ENCODE data around the gene EFEMP2. TPM values are rescaled to one million over a fixed set of nuclear protein-coding genes. Genes with fewer than 3 reads are reported as not detected.
A peak's percentile ranks its signal among the peaks of the same experiment; 100 is the strongest.

EFEMP2 gene
- total RNA-seq, 2 experiments from 2014 or later: 17.1 to 18.0 TPM

DNA sequence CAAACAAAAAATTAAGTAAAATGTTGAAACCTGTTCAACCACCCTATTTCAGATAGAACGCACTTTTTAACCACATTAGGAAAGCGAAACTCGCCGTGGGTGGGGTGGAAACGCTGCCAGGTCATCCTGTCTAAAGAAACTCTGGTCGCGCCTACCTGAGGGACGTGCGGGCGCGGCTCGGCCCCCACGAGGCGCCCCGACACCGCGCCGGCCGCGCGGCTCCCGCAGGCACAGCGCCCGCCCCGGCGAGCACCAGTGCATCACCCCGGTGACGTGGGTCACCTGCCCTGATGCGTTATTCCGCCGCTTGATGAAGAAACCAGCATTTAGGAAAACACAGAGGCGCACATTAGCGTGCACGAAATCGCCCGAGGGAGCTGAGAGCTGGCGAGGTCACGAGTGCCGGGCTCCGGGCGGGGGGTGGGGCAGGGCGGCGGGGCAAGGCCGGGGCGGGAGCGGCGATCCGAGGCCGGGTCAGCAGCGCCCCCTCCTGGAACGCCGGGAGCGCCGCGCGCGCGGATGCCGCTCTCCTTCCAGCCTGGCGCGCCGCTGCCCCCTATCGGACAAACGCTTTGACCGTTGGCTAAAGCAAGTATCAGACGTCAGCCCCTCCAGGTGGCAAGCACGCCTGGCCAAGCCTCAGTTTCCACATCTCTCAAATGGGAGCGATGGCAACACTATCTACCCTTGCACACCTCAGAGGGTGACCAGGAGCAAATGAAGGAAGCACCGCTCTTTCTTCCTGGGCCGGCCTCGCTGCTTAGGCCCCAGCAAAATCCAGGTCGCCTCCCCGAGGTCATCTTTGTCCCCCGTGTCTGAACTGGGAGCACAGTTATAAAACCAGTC lies 54.5 kb downstream of the EFEMP2 start:
- intact Hi-C loops (cut with micrococcal nuclease): loop anchor here (2.0 to 5.0 kb wide), 2 partner anchors 37 to 106 kb away; partner anchors contain the start of genes AP5B1 and KAT5
- no peaks in the 10 kb centered on the region for H3K9me3 Mint-ChIP-seq
- peak overlapping the region; percentile 72 for H3K4me3 Mint-ChIP-seq
- TF ChIP-seq, protein P1, sequence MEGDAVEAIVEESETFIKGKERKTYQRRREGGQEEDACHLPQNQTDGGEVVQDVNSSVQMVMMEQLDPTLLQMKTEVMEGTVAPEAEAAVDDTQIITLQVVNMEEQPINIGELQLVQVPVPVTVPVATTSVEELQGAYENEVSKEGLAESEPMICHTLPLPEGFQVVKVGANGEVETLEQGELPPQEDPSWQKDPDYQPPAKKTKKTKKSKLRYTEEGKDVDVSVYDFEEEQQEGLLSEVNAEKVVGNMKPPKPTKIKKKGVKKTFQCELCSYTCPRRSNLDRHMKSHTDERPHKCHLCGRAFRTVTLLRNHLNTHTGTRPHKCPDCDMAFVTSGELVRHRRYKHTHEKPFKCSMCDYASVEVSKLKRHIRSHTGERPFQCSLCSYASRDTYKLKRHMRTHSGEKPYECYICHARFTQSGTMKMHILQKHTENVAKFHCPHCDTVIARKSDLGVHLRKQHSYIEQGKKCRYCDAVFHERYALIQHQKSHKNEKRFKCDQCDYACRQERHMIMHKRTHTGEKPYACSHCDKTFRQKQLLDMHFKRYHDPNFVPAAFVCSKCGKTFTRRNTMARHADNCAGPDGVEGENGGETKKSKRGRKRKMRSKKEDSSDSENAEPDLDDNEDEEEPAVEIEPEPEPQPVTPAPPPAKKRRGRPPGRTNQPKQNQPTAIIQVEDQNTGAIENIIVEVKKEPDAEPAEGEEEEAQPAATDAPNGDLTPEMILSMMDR (IDR thresholded peaks at IDR 0.05): peak; percentile 100
- ChIA-PET CTCF (interaction anchor here (0.7 to 9.4 kb wide), 36 partner anchors 9 to 194 kb away, joined by 3 to 235 read pairs (median 4); partner anchors contain the start of genes AP5B1, CCDC85B, CFL1 and FIBP), POLR2A (interaction anchor here (0.5 to 3.5 kb wide), 10 partner anchors 9 to 220 kb away, joined by 3 to 15 read pairs (median 4); partner anchors contain the start of genes AP5B1 and KAT5)
- peaks cover 17% of the 10 kb centered on the region for H3K4me1 Mint-ChIP-seq (ENCODE audit: low read depth)
- no peaks in the 10 kb centered on the region for H3K27me3 Mint-ChIP-seq
- ATAC-seq (peak; percentile 94), DNase-seq (peak; percentile 97)
- H3K27ac Mint-ChIP-seq: peak overlapping the region; percentile 82
- peaks cover 1% of the 10 kb centered on the region for H3K36me3 Mint-ChIP-seq (ENCODE audit: low read depth)

DNA sequence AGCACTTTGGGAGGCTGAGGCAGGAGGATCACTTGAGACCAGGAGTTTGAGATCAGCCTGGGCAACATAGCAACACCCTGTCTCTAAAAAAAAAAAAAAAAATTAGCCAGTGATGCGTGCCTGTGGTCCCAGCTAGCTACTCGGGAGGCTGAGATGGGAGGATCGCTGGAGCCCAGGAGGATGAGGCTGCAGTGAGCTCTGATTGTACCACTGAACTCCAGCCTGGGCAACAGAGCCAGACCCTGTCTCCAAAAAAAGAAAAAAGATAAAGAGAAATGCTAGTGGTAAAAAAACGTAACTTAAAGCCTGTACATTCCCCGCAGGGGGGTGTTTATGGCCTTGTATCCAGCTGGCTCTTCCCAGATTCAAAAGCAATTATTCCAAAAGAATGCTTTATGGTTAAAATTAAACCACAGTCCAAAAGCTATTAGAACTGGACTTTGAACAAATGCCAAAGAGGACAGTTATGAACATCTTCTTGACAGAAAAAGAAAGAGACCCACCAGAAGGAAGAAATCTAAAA lies 55.2 kb downstream of the EFEMP2 start:
- Mint-ChIP-seq H3K36me3 (ENCODE audit: low read depth) (peaks cover 1% of the 10 kb centered on the region), H3K4me1 (ENCODE audit: low read depth) (peaks cover 17% of the 10 kb centered on the region), H3K9me3 (no peaks in the 10 kb centered on the region), H3K27ac (peak overlapping the region; percentile 82), H3K27me3 (no peaks in the 10 kb centered on the region), H3K4me3 (peak overlapping the region; percentile 72)
- intact Hi-C loops (cut with micrococcal nuclease): loop anchor here (5.0 kb wide), 1 partner anchor 105 kb away; the partner anchor contains the start of gene KAT5
- ChIA-PET POLR2A (interaction anchor here (0.5 to 3.5 kb wide), 6 partner anchors 27 to 221 kb away, joined by 3 to 15 read pairs (median 6); partner anchors contain the start of genes AP5B1, KAT5 and RNASEH2C), CTCF (interaction anchor here (0.7 to 9.4 kb wide), 24 partner anchors 10 to 193 kb away, joined by 3 to 235 read pairs (median 8); partner anchors contain the start of genes AP5B1, CCDC85B, FIBP and KAT5)
- ATAC-seq (no peak), DNase-seq (peak; percentile 30)
- TF ChIP-seq, protein P1 (IDR thresholded peaks at IDR 0.05): no peak

DNA sequence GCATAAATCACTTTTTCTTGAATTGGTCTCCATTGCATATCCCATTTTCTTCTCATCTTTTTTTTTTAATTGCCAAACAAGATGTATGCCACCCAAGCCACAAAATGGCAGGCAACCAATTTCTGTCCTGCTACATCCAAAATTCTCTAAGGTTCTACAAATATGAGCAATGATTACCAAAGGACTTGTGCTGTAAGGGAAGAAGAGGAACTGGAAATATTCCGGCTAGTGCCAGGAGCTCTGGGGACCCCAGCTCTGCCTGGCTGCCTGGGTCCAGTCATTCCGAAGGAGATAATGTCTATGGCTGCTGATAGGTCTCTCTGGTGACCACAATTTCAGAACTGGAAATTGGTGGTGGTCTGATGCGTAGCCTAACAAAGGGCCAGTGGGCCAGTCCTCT lies 55.9 kb downstream of the EFEMP2 start:
- H3K27me3 Mint-ChIP-seq: no peaks in the 10 kb centered on the region
- H3K4me3 Mint-ChIP-seq: peak overlapping the region; percentile 72
- POLR2A ChIA-PET: interaction anchor here (1.1 to 3.5 kb wide), 3 partner anchors 26 to 97 kb away, joined by 5 to 15 read pairs (median 6); partner anchors contain the start of genes AP5B1 and RNASEH2C
- CTCF ChIA-PET: interaction anchor here (0.8 to 9.4 kb wide), 19 partner anchors 9 to 206 kb away, joined by 3 to 235 read pairs (median 7); partner anchors contain the start of genes AP5B1, CCDC85B, FIBP and KAT5
- intact Hi-C loops (cut with micrococcal nuclease): loop anchor here (5.0 kb wide), 1 partner anchor 104 kb away; the partner anchor contains the start of gene KAT5
- TF ChIP-seq, protein P1 (IDR thresholded peaks at IDR 0.05): no peak
- ATAC-seq (no peak), DNase-seq (no peak)
- peaks cover 17% of the 10 kb centered on the region for H3K4me1 Mint-ChIP-seq (ENCODE audit: low read depth)
- no peaks in the 10 kb centered on the region for H3K9me3 Mint-ChIP-seq
- H3K27ac Mint-ChIP-seq: peak overlapping the region; percentile 82
- peaks cover 1% of the 10 kb centered on the region for H3K36me3 Mint-ChIP-seq (ENCODE audit: low read depth)

Other genes with a start within 250 kb of the EFEMP2 start
- 100 to 1,000 TPM; 172 to 180 TPM for gene SIPA1, start 234.7 kb downstream of the EFEMP2 start, total RNA-seq
- gene RELA, start 209.9 kb downstream of the EFEMP2 start, total RNA-seq: 10 to 100 TPM; 65.6 to 72.5 TPM
- gene KAT5, start 160.5 kb downstream of the EFEMP2 start, total RNA-seq: 10 to 100 TPM; 67.7 to 71.8 TPM
- gene RNASEH2C, start 152.0 kb downstream of the EFEMP2 start, total RNA-seq: 100 to 1,000 TPM; 101 to 109 TPM
- 10 to 100 TPM; 30.9 to 31.1 TPM for gene AP5B1, start 91.8 kb downstream of the EFEMP2 start, total RNA-seq
- 1 to 10 TPM in 1 of 2 experiments, under 1 TPM in 1; 0.90 to 1.2 TPM for gene OVOL1, start 85.7 kb downstream of the EFEMP2 start, total RNA-seq
- gene SNX32, start 38.8 kb downstream of the EFEMP2 start, total RNA-seq: 1 to 10 TPM; 1.6 to 2.1 TPM
- 1,000 to 10,000 TPM; 1,059 to 1,062 TPM for gene CFL1, start 14.6 kb downstream of the EFEMP2 start, total RNA-seq
- 10 to 100 TPM; 54.7 to 60.2 TPM for gene MUS81, start 12.4 kb downstream of the EFEMP2 start, total RNA-seq
- gene CTSW, start 7.0 kb upstream of the EFEMP2 start, total RNA-seq: 100 to 1,000 TPM; 124 to 126 TPM
- gene FIBP, start 15.7 kb upstream of the EFEMP2 start, total RNA-seq: 10 to 100 TPM; 78.8 to 79.9 TPM
- 10 to 100 TPM; 68.8 to 72.4 TPM for gene CCDC85B, start 17.9 kb upstream of the EFEMP2 start, total RNA-seq
- 10 to 100 TPM in 1 of 2 experiments, 1 to 10 TPM in 1; 9.9 to 10.2 TPM for gene FOSL1, start 27.6 kb upstream of the EFEMP2 start, total RNA-seq
- 10 to 100 TPM; 26.2 to 26.3 TPM for gene C11orf68, start 46.3 kb upstream of the EFEMP2 start, total RNA-seq
- 100 to 1,000 TPM; 135 TPM for gene DRAP1, start 46.6 kb upstream of the EFEMP2 start, total RNA-seq
- not detected for gene TSGA10IP, start 72.7 kb upstream of the EFEMP2 start, total RNA-seq
- 10 to 100 TPM; 58.3 to 63.9 TPM for gene SART1, start 88.9 kb upstream of the EFEMP2 start, total RNA-seq
- 10 to 100 TPM; 44.4 to 45.6 TPM for gene EIF1AD, start 129.4 kb upstream of the EFEMP2 start, total RNA-seq
- gene BANF1, start 129.7 kb upstream of the EFEMP2 start, total RNA-seq: 100 to 1,000 TPM; 267 to 311 TPM
- gene CST6, start 139.2 kb upstream of the EFEMP2 start, total RNA-seq: under 1 TPM in 1 of 2 experiments, not detected in 1; 0.50 TPM
- not detected for gene CATSPER1, start 153.7 kb upstream of the EFEMP2 start, total RNA-seq
- gene GAL3ST3, start 176.4 kb upstream of the EFEMP2 start, total RNA-seq: 1 to 10 TPM in 1 of 2 experiments, under 1 TPM in 1; 0.51 to 1.0 TPM
- gene SF3B2, start 179.6 kb upstream of the EFEMP2 start, total RNA-seq: 100 to 1,000 TPM; 255 to 278 TPM
- gene PACS1, start 197.5 kb upstream of the EFEMP2 start, total RNA-seq: 10 to 100 TPM; 76.3 to 78.3 TPM

Measured in activated CD8-positive, alpha-beta T cell treated with anti-CD3 and anti-CD28 coated beads for 36 hours (primary cell).